ENCODE data around the gene EPS8.

- no peak for TF ChIP-seq POLR2A (IDR thresholded peaks at IDR 0.05)
- no peak for TF ChIP-seq CTCF (IDR thresholded peaks at IDR 0.05)
Measured at GRCh38 chr12:15779925-15780324, 9.3 kb downstream of the EPS8 start.
